GM23248 (cell line): ENCODE measurements around the gene WFDC9.

ENCODE experiments used
- EZH2 ChIP-seq: fragments of 200-600 bp; sonication (generic); IDR thresholded peaks from 2 replicates; pipeline ENCODE4 v1.6.1; 2018; ENCODE audit warnings: antibody characterized with exemption, mild to moderate bottlenecking; ENCODE audit not compliant: insufficient read depth, poor library complexity, severe bottlenecking
- EZH2phosphoT487 ChIP-seq: fragments of 200-600 bp; sonication (generic); IDR thresholded peaks from 2 replicates; pipeline ENCODE4 v1.6.1; 2018; ENCODE audit warnings: antibody characterized with exemption, moderate library complexity, mild to moderate bottlenecking, low read depth; ENCODE audit not compliant: insufficient read depth

DNA sequence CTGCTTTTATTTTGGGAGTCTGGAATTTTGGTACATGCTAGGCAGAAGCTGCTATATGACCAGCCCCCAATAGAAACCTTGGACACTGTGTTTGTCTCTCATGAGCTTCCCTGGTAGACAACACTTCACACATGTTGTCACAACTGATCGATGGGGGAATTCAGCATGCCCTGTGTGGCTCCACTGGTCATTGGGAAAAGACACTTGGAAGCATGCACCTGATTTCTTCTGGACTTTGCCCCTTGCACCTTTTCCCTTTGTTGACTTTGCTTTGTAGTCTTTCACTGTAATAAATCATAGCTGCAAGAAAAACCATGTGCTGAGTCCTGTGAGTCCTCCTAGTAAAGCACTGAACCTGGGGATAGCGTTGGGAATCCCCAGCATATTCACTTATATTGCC is 9.5 kb downstream of the WFDC9 start:
- no peak for TF ChIP-seq EZH2
- no peak for TF ChIP-seq EZH2phosphoT487
